Measurements from ENCODE around the gene DQX1. TPM values are rescaled to one million over a fixed set of nuclear protein-coding genes. Genes with fewer than 3 reads are reported as not detected.

The DQX1 gene
- total RNA-seq, 5 donors from 2014 or later (not counting 1 experiment from before 2014, with no cell fraction given): 0.33 to 0.76 (median 0.47) TPM; not detected in 2

- DNase-seq: peak in 2 of 35 experiments; percentile 22 to 38
- no peaks in the 10 kb centered on the region for H3K9me3 ChIP-seq
- H3K27me3 ChIP-seq (replicated peaks in 1 of 2; ENCODE audit: control insufficient read depth in 2 of 2, extremely low read depth in 1 of 2, insufficient read depth in 2 of 2, low read length in 1 of 2): peaks cover 23 to 71% of the 10 kb centered on the region in 2 experiments
- H3K27ac Mint-ChIP-seq: peak within 1 kb of the TSS in 1 of 2 donors; percentile 52
- H3K4me3 ChIP-seq (ENCODE audit: control insufficient read depth in 1 of 2, extremely low read depth in 1 of 2, low read length in 1 of 2): peak within 1 kb of the TSS; percentile 48 to 61
- H3K4me1 ChIP-seq (ENCODE audit: control insufficient read depth in 1 of 2, extremely low read depth in 1 of 2, insufficient read depth in 2 of 2, low read length in 2 of 2): peaks cover 6 to 54% of the 10 kb centered on the region in 2 experiments
- H3K9me3 Mint-ChIP-seq: no peaks in the 10 kb centered on the region
- peak within 1 kb of the TSS; percentile 76 to 82 (median 81) for H3K4me3 Mint-ChIP-seq
- H3K36me3 ChIP-seq (ENCODE audit: control insufficient read depth in 2 of 2, extremely low read depth in 1 of 2, insufficient read depth in 1 of 2, low read length in 1 of 2): no peaks in the 10 kb centered on the region
- H3K27me3 Mint-ChIP-seq: peaks cover 44 to 63% of the 10 kb centered on the region in 2 donors
- 12% methylated on average over 56 of the region's 65 CpGs for WGBS (ENCODE audit: insufficient coverage)
- peaks cover 31 to 51% (median 46%) of the 10 kb centered on the region in 3 donors for H3K4me1 Mint-ChIP-seq
- peaks cover 5% of the 10 kb centered on the region for H3K36me3 Mint-ChIP-seq
- POLR2A ChIA-PET: interaction anchor here in 1 of 2 donors (0.6 kb wide), 1 partner anchor 25 kb away, joined by 3 read pairs; no protein-coding TSS in a partner anchor
- CTCF ChIA-PET: interaction anchor here (1.0 to 1.4 kb wide), 2 partner anchors 88 to 671 kb away, joined by 3 read pairs; no protein-coding TSS in a partner anchor
- H3K27ac ChIP-seq (ENCODE audit: low read length): no peak within 1 kb of the TSS
- peak in 2 of 4 experiments; percentile 22 to 40 for ATAC-seq (replicated peaks in 1 of 4)
Measured at GRCh38 chr2:74499267-74499939, 26.6 kb downstream of the DQX1 start, which contains the start of gene LBX2. Gene LBX2 (minus strand): TSS chr2:74499603. CDS start chr2:74499537, 66 bp downstream.

- Mint-ChIP-seq H3K36me3 (peaks cover 7% of the 10 kb centered on the region), H3K27ac (peak overlapping the region in 1 of 2 donors; percentile 52), H3K4me3 (peak overlapping the region; percentile 76 to 82 (median 81)), H3K9me3 (no peaks in the 10 kb centered on the region), H3K27me3 (peaks cover 39 to 56% of the 10 kb centered on the region in 2 donors), H3K4me1 (peaks cover 25 to 44% (median 40%) of the 10 kb centered on the region in 3 donors)
- CTCF ChIA-PET: interaction anchor here in 1 of 2 donors (0.6 kb wide), 1 partner anchor 519 kb away, joined by 3 read pairs; no protein-coding TSS in a partner anchor
- DNase-seq (peak in 2 of 35 experiments; percentile 15 to 27), ATAC-seq (replicated peaks in 1 of 4) (peak; percentile 23 to 41 (median 30))
- peaks cover 17 to 64% of the 10 kb centered on the region in 2 experiments for H3K27me3 ChIP-seq (replicated peaks in 1 of 2; ENCODE audit: control insufficient read depth in 2 of 2, extremely low read depth in 1 of 2, insufficient read depth in 2 of 2, low read length in 1 of 2)
- POLR2A ChIA-PET: interaction anchor here in 1 of 2 donors (0.6 kb wide), 1 partner anchor 25 kb away, joined by 3 read pairs; no protein-coding TSS in a partner anchor
- H3K4me1 ChIP-seq (ENCODE audit: control insufficient read depth in 1 of 2, extremely low read depth in 1 of 2, insufficient read depth in 2 of 2, low read length in 2 of 2): peaks cover 6 to 48% of the 10 kb centered on the region in 2 experiments
- no peaks in the 10 kb centered on the region for H3K9me3 ChIP-seq
- peaks cover 0 to 4% of the 10 kb centered on the region in 2 donors for H3K36me3 ChIP-seq (ENCODE audit: control insufficient read depth in 2 of 2, extremely low read depth in 1 of 2, insufficient read depth in 1 of 2, low read length in 1 of 2)
- peak overlapping the region; percentile 48 to 61 for H3K4me3 ChIP-seq (ENCODE audit: control insufficient read depth in 1 of 2, extremely low read depth in 1 of 2, low read length in 1 of 2)
- no peak overlapping the region for H3K27ac ChIP-seq (ENCODE audit: low read length)
- WGBS (ENCODE audit: insufficient coverage): 2% methylated on average over 39 of the region's 41 CpGs
Measured at GRCh38 chr2:74498500-74499266, 27.3 kb downstream of the DQX1 start.

- peaks cover 25 to 38% (median 32%) of the 10 kb centered on the region in 3 donors for H3K4me1 Mint-ChIP-seq
- no peaks in the 10 kb centered on the region for H3K9me3 ChIP-seq
- no peak overlapping the region for H3K27ac ChIP-seq (ENCODE audit: low read length)
- H3K27me3 Mint-ChIP-seq: peaks cover 39 to 49% of the 10 kb centered on the region in 2 donors
- peaks cover 16 to 56% of the 10 kb centered on the region in 2 experiments for H3K27me3 ChIP-seq (replicated peaks in 1 of 2; ENCODE audit: control insufficient read depth in 2 of 2, extremely low read depth in 1 of 2, insufficient read depth in 2 of 2, low read length in 1 of 2)
- POLR2A ChIA-PET: no interaction called here
- ATAC-seq (replicated peaks in 1 of 4) (peak in 3 of 4 experiments; percentile 38 to 62 (median 43)), DNase-seq (peak in 1 of 35 experiments; percentile 54)
- peaks cover 2 to 12% of the 10 kb centered on the region in 2 donors for H3K36me3 ChIP-seq (ENCODE audit: control insufficient read depth in 2 of 2, extremely low read depth in 1 of 2, insufficient read depth in 1 of 2, low read length in 1 of 2)
- H3K4me3 ChIP-seq (ENCODE audit: control insufficient read depth in 1 of 2, extremely low read depth in 1 of 2, low read length in 1 of 2): peak overlapping the region; percentile 48 to 64
- 7% methylated on average over 59 of the region's 61 CpGs for WGBS (ENCODE audit: insufficient coverage)
- CTCF ChIA-PET: interaction anchor here in 1 of 2 donors (0.6 kb wide), 1 partner anchor 518 kb away, joined by 3 read pairs; no protein-coding TSS in a partner anchor
- no peaks in the 10 kb centered on the region for H3K9me3 Mint-ChIP-seq
- peaks cover 6 to 40% of the 10 kb centered on the region in 2 experiments for H3K4me1 ChIP-seq (ENCODE audit: control insufficient read depth in 1 of 2, extremely low read depth in 1 of 2, insufficient read depth in 2 of 2, low read length in 2 of 2)
- peaks cover 12% of the 10 kb centered on the region for H3K36me3 Mint-ChIP-seq
- H3K27ac Mint-ChIP-seq: peak overlapping the region in 1 of 2 donors; percentile 52
- H3K4me3 Mint-ChIP-seq: peak overlapping the region; percentile 76 to 82 (median 81)
Measured at GRCh38 chr2:74497777-74498499, 28.1 kb downstream of the DQX1 start.

- no peaks in the 10 kb centered on the region for H3K9me3 Mint-ChIP-seq
- H3K27me3 Mint-ChIP-seq: peaks cover 33 to 43% of the 10 kb centered on the region in 2 donors
- WGBS (ENCODE audit: insufficient coverage): 84% methylated on average over 13 of the region's 19 CpGs
- Histone ChIP-seq H3K4me3 (ENCODE audit: control insufficient read depth in 1 of 2, extremely low read depth in 1 of 2, low read length in 1 of 2) (peak overlapping the region; percentile 48 to 64), H3K27me3 (replicated peaks in 1 of 2; ENCODE audit: control insufficient read depth in 2 of 2, extremely low read depth in 1 of 2, insufficient read depth in 2 of 2, low read length in 1 of 2) (peaks cover 14 to 49% of the 10 kb centered on the region in 2 experiments), H3K4me1 (ENCODE audit: control insufficient read depth in 1 of 2, extremely low read depth in 1 of 2, insufficient read depth in 2 of 2, low read length in 2 of 2) (peaks cover 6 to 33% of the 10 kb centered on the region in 2 experiments), H3K27ac (ENCODE audit: low read length) (no peak overlapping the region), H3K36me3 (ENCODE audit: control insufficient read depth in 2 of 2, extremely low read depth in 1 of 2, insufficient read depth in 1 of 2, low read length in 1 of 2) (peaks cover 9 to 19% of the 10 kb centered on the region in 2 donors), H3K9me3 (no peaks in the 10 kb centered on the region)
- DNase-seq: no peak
- ChIA-PET POLR2A (no interaction called here), CTCF (no interaction called here)
- peaks cover 19% of the 10 kb centered on the region for H3K36me3 Mint-ChIP-seq
- peak overlapping the region; percentile 76 to 82 (median 81) for H3K4me3 Mint-ChIP-seq
- H3K27ac Mint-ChIP-seq: peak overlapping the region in 1 of 2 donors; percentile 11
- peaks cover 25 to 31% (median 27%) of the 10 kb centered on the region in 3 donors for H3K4me1 Mint-ChIP-seq
- no peak for ATAC-seq (replicated peaks in 1 of 4)
Measured at GRCh38 chr2:74496997-74497776, 28.8 kb downstream of the DQX1 start.

- DNase-seq: no peak
- H3K9me3 ChIP-seq: no peaks in the 10 kb centered on the region
- ChIA-PET CTCF (no interaction called here), POLR2A (no interaction called here)
- peaks cover 19 to 25% (median 24%) of the 10 kb centered on the region in 3 donors for H3K4me1 Mint-ChIP-seq
- H3K36me3 ChIP-seq (ENCODE audit: control insufficient read depth in 2 of 2, extremely low read depth in 1 of 2, insufficient read depth in 1 of 2, low read length in 1 of 2): peaks cover 22 to 37% of the 10 kb centered on the region in 2 donors
- H3K27ac Mint-ChIP-seq: no peak overlapping the region
- ATAC-seq (replicated peaks in 1 of 4): no peak
- no peak overlapping the region for H3K4me3 ChIP-seq (ENCODE audit: control insufficient read depth in 1 of 2, extremely low read depth in 1 of 2, low read length in 1 of 2)
- no CpG with 5 or more reads among the region's 1 CpG for WGBS (ENCODE audit: insufficient coverage)
- H3K27me3 Mint-ChIP-seq: peaks cover 19 to 26% of the 10 kb centered on the region in 2 donors
- peaks cover 6 to 29% of the 10 kb centered on the region in 2 experiments for H3K4me1 ChIP-seq (ENCODE audit: control insufficient read depth in 1 of 2, extremely low read depth in 1 of 2, insufficient read depth in 2 of 2, low read length in 2 of 2)
- H3K27me3 ChIP-seq (replicated peaks in 1 of 2; ENCODE audit: control insufficient read depth in 2 of 2, extremely low read depth in 1 of 2, insufficient read depth in 2 of 2, low read length in 1 of 2): peaks cover 5 to 31% of the 10 kb centered on the region in 2 experiments
- H3K27ac ChIP-seq (ENCODE audit: low read length): no peak overlapping the region
- H3K9me3 Mint-ChIP-seq: no peaks in the 10 kb centered on the region
- peaks cover 32% of the 10 kb centered on the region for H3K36me3 Mint-ChIP-seq
- H3K4me3 Mint-ChIP-seq: no peak overlapping the region
Measured at GRCh38 chr2:74495440-74495839, 30.6 kb downstream of the DQX1 start.
